Natural killer cell (primary cell): ENCODE measurements around the gene IL7R. TPM values are rescaled to one million over a fixed set of nuclear protein-coding genes. Genes with fewer than 3 reads are reported as not detected.

Experiments used
- ATAC-seq, 3 donors: fragments of 150-1000 bp in 2 of 3; fragments of 200-7000 bp in 1 of 3; cut with Tn5 transposase; 1 replicate in 1 of 3; 2 replicates in 2 of 3; pipeline ENCODE4 v1.10.0; 2021; ENCODE audit warnings: mild to moderate bottlenecking in 2 of 3, moderate library complexity in 2 of 3
- DNase-seq, 2 donors: peaks; one replicate each; pipeline versions ENCODE4 v3.0.0 to v3.0.0-alpha.2; 2013 to 2021; ENCODE audit warnings: mixed read lengths in 1 of 2
- H3K27ac ChIP-seq: one replicate; pipeline ENCODE4 v1.5.1; 2013; ENCODE audit warnings: mild to moderate bottlenecking, low read length
- H3K27me3 ChIP-seq: one replicate; pipeline ENCODE4 v1.6.1; 2013; ENCODE audit warnings: low read length; ENCODE audit not compliant: control insufficient read depth, insufficient read depth
- H3K36me3 ChIP-seq: one replicate; pipeline ENCODE4 v1.6.1; 2013; ENCODE audit warnings: low read length; ENCODE audit not compliant: control insufficient read depth, insufficient read depth
- H3K4me1 ChIP-seq: one replicate; pipeline ENCODE4 v1.6.1; 2013; ENCODE audit warnings: low read length; ENCODE audit not compliant: control insufficient read depth, insufficient read depth
- H3K4me3 ChIP-seq: one replicate; pipeline ENCODE4 v1.5.1; 2013; ENCODE audit warnings: low read length
- H3K9me3 ChIP-seq: one replicate; pipeline ENCODE4 v1.6.1; 2013; ENCODE audit warnings: low read length; ENCODE audit not compliant: control insufficient read depth, insufficient read depth
- H3K27ac Mint-ChIP-seq, 2 donors: one replicate each; pipeline ENCODE4 v1.8.0; 2022; ENCODE audit warnings: mild to moderate bottlenecking in 2 of 2, mixed read lengths in 2 of 2, moderate library complexity in 1 of 2
- H3K27me3 Mint-ChIP-seq, 2 donors: one replicate each; pipeline ENCODE4 v1.8.0; 2022; ENCODE audit warnings: low read depth in 2 of 2, mixed read lengths in 2 of 2
- H3K36me3 Mint-ChIP-seq: one replicate; pipeline ENCODE4 v1.8.0; 2022; ENCODE audit warnings: mixed read lengths
- H3K4me1 Mint-ChIP-seq, 2 donors: one replicate each; pipeline ENCODE4 v1.8.0; 2022; ENCODE audit warnings: mixed read lengths in 2 of 2
- H3K4me3 Mint-ChIP-seq: one replicate; pipeline ENCODE4 v1.8.0; 2022; ENCODE audit warnings: mild to moderate bottlenecking, moderate library complexity, mixed read lengths
- H3K9me3 Mint-ChIP-seq, 2 donors: one replicate each; pipeline ENCODE4 v1.8.0; 2022; ENCODE audit warnings: mixed read lengths in 2 of 2
- CTCF ChIP-seq: fragments of 200-600 bp; IDR thresholded peaks from one replicate; pipeline ENCODE4 v1.8.0; 2022; ENCODE audit warnings: antibody characterized with exemption
- WGBS: methylation state at CpG from one replicate; pipeline ENCODE4 v1.1.7; 2013; ENCODE audit warnings: missing lambda C conversion rate; ENCODE audit not compliant: insufficient coverage; 5-methylcytosine and 5-hydroxymethylcytosine counted together
- intact Hi-C: fragments of 100-400 bp; cut with micrococcal nuclease; formaldehyde crosslinking; loops from one replicate; pipeline ENCODE4 v1.14.2; 2022
- total RNA-seq, 4 donors: library from RNA; stranded (reverse); fragments of 120-200 nt in 1 of 4; gene quantifications; one replicate each; pipeline versions ENCODE4 v1.2.3 to v1.2.4, GENCODE V29; 2013 to 2022

The IL7R gene
- total RNA-seq, 3 donors from 2014 or later (not counting 1 experiment from before 2014, with no cell fraction given) = 22.0 to 42.7 (median 30.4) TPM

- ATAC-seq (no peak), DNase-seq (no peak)
- H3K27me3 Mint-ChIP-seq = no peaks in the 10 kb centered on the region
- no peak overlapping the region for H3K27ac Mint-ChIP-seq
- TF ChIP-seq CTCF = no peak
- no peaks in the 10 kb centered on the region for H3K9me3 Mint-ChIP-seq
- Histone ChIP-seq H3K4me3 (no peak overlapping the region), H3K36me3 (no peaks in the 10 kb centered on the region), H3K9me3 (no peaks in the 10 kb centered on the region), H3K27ac (no peak overlapping the region), H3K4me1 (peaks cover 20% of the 10 kb centered on the region), H3K27me3 (no peaks in the 10 kb centered on the region)
- H3K36me3 Mint-ChIP-seq = no peaks in the 10 kb centered on the region
- H3K4me3 Mint-ChIP-seq = no peak overlapping the region
- peaks cover 15 to 21% of the 10 kb centered on the region in 2 donors for H3K4me1 Mint-ChIP-seq
- intact Hi-C loops = no loop called here
- WGBS = 92% methylated on average over 1 of the region's 1 CpG
Observed at GRCh38 chr5:35813521-35813920, 43.2 kb upstream of the IL7R start.

- H3K4me1 ChIP-seq = peaks cover 22% of the 10 kb centered on the region
- Mint-ChIP-seq H3K9me3 (no peaks in the 10 kb centered on the region), H3K4me1 (peaks cover 16 to 20% of the 10 kb centered on the region in 2 donors), H3K27me3 (no peaks in the 10 kb centered on the region), H3K36me3 (no peaks in the 10 kb centered on the region), H3K27ac (no peak overlapping the region), H3K4me3 (no peak overlapping the region)
- DNase-seq = peak in 1 of 2 donors; percentile 68
- no peaks in the 10 kb centered on the region for H3K36me3 ChIP-seq
- no peak overlapping the region for H3K27ac ChIP-seq
- WGBS = 87% methylated on average over 10 of the region's 10 CpGs
- H3K27me3 ChIP-seq = no peaks in the 10 kb centered on the region
- H3K4me3 ChIP-seq = no peak overlapping the region
- intact Hi-C loops = no loop called here
- TF ChIP-seq CTCF = no peak
- ATAC-seq = peak in 1 of 3 donors; percentile 36
- no peaks in the 10 kb centered on the region for H3K9me3 ChIP-seq
Observed at GRCh38 chr5:35815089-35815936, 41.4 kb upstream of the IL7R start.

- 28% methylated on average over 4 of the region's 4 CpGs for WGBS
- Mint-ChIP-seq H3K27me3 (peaks cover 0 to 5% of the 10 kb centered on the region in 2 donors), H3K27ac (no peak overlapping the region), H3K9me3 (no peaks in the 10 kb centered on the region), H3K4me1 (peaks cover 5% of the 10 kb centered on the region in 2 donors), H3K4me3 (no peak overlapping the region), H3K36me3 (no peaks in the 10 kb centered on the region)
- ATAC-seq (peak; percentile 24 to 51 (median 47)), DNase-seq (peak in 1 of 2 donors; percentile 63)
- H3K4me3 ChIP-seq = no peak overlapping the region
- no peaks in the 10 kb centered on the region for H3K9me3 ChIP-seq
- no peaks in the 10 kb centered on the region for H3K27me3 ChIP-seq
- TF ChIP-seq CTCF = no peak
- intact Hi-C loops = no loop called here
- H3K36me3 ChIP-seq = no peaks in the 10 kb centered on the region
- peak overlapping the region; percentile 53 for H3K27ac ChIP-seq
- H3K4me1 ChIP-seq = peaks cover 20% of the 10 kb centered on the region
Observed at GRCh38 chr5:35816881-35817521, 39.7 kb upstream of the IL7R start.
